ENCODE data around the gene SLC35F1.

GRCh38 chr6:118016532-118016931 is 109.5 kb downstream of the SLC35F1 start:
- TF ChIP-seq MYC (IDR thresholded peaks at IDR 0.05; ENCODE audit: low read depth, low read length) (no peak), CTCF (IDR thresholded peaks at IDR 0.05; ENCODE audit: extremely low read depth in 1 of 2, insufficient read depth in 1 of 2, low read depth in 1 of 2, low read length in 2 of 2) (no peak), POLR2A (IDR thresholded peaks at IDR 0.05; ENCODE audit: low read depth, low read length) (no peak), FOS (IDR thresholded peaks at IDR 0.05; ENCODE audit: borderline replicate concordance, insufficient read depth, low read length) (no peak), EZH2 (IDR thresholded peaks at IDR 0.05; ENCODE audit: borderline replicate concordance, low read depth, low read length, severe bottlenecking) (no peak), POLR2AphosphoS5 (IDR thresholded peaks at IDR 0.05; ENCODE audit: insufficient read depth, low read depth, low read length) (no peak), MAX (IDR thresholded peaks at IDR 0.05; ENCODE audit: insufficient read depth, insufficient read length) (no peak), GATA2 (IDR thresholded peaks at IDR 0.05; ENCODE audit: insufficient read depth, insufficient read length, low read depth, low read length) (no peak), JUN (IDR thresholded peaks at IDR 0.05; ENCODE audit: borderline replicate concordance, insufficient read depth, insufficient read length, low read depth) (no peak)

Data from endothelial cell of umbilical vein (primary cell).